ENCODE measurements around the gene SEC24B.

The SEC24B gene

DNA sequence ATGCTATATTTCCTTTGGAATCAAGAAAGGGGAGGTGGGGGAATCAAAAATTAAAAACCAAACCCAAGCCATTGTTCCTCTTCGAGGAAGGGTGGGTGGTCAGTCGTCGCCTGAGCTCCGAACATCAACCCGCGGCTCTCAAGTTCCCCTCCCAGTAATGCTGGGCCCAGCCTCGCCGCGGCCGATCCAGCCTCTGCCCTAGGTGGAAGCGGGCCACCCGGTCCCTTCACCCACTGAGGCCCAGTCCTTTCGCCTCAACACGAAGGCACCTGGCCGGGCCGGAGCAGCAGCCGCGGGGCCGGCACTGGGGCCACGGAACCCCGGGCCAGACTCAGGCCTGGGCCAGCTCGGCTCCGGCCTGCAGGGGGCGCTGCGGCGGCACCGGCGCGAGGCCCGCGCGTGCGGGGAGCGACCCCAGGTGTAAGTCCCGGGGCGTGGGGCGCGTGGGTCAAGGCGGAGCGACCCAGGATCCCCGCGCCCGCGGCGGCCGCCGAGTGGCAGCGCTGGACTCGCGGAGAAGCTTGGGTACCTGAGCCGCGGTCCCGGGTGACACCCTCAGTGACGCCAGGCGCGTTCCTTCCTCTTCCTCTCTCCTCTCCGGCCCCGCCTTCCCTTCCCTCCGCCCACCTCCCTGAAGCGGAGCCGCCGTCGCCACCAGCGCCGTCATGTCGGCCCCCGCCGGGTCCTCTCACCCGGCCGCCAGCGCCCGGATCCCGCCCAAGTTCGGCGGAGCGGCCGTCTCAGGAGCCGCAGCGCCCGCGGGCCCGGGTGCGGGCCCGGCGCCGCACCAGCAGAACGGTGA lies at the start of gene SEC24B:
Gene SEC24B, plus strand, starts transcription at position 611 of the 802 bp plus-strand sequence. Its CDS starts 55 bp downstream, at position 666.
- DNase-seq (ENCODE audit: low spot score) = peak; percentile 87

DNA sequence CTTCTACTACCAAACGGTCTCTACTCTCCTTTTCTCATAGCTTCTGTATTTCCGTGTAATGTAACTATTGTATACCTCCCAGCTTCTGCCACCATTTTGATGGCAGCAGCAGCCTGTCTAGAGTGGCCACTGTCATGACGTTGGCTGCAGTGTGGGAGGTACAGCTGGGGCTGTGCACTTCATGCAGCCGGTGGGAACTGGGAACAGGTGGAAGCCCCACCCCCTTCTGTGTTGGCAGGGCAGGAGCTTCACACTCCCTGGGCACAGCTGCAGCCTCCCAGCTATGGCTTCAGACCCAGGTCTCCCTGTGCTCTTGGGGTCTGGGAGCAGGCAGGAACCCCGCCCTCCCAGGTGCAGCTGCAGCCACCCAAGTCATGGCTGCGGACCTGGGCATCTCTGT lies 49.8 kb upstream of the SEC24B start:
- DNase-seq (ENCODE audit: low spot score) = no peak

GRCh38 chr4:109385260-109385659 lies 48.4 kb upstream of the SEC24B start:
- no peak for DNase-seq (ENCODE audit: low spot score)

GRCh38 chr4:109389369-109390114 lies 44.1 kb upstream of the SEC24B start:
- DNase-seq (ENCODE audit: low spot score) = no peak

GRCh38 chr4:109390115-109390768 lies 43.4 kb upstream of the SEC24B start:
- DNase-seq (ENCODE audit: low spot score) = no peak

- no peak for DNase-seq (ENCODE audit: low spot score)
Observed at GRCh38 chr4:109395694-109396093, 37.9 kb upstream of the SEC24B start.

DNA sequence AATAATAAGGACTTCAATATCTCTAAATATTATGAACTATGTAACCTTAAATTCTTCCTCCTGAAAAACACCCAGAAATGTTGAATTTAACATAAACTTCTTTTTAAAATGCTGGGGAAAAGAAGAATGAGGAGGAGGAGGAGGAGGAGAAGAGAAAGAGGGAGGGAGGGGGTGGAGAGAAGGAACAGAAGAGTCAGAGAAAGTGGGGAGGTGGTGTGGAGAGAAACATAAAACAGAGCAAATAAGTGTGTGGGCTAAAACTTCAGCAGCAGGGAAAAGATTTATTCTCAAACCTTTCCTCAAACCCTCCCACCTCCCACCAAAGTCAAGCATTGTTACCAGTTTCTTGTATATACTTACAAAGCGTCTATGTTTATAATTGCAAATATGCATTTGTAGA lies 34.7 kb upstream of the SEC24B start:
- DNase-seq (ENCODE audit: low spot score) = no peak

DNA sequence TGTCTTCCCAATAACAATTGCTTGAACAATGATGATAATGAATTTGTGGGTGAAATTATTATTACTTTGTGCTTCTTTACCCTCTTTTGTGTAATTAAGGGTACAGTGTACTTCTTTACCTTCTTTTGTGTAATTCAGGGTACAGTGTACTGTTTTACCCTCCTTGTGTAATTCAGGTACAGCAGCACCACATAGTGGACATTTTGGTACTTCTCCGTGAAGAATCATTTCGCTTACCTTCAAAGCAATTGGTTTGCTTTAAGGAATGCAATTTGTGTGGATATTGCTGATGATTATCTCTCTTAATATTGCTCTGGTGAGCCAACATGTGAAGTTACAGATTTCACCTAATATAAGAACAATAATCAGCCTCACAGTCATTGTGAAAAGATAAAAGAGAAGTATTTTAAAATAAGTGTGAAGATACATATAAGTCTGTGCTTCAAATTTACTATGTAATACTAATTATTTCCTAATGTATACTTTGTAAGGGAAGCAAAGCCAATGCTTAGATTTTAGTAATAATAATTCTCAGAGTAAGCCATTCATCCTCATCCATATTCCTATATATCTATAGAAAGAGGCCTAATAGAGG lies 27.2 kb upstream of the SEC24B start:
- peak; percentile 31 for DNase-seq (ENCODE audit: low spot score)

DNA sequence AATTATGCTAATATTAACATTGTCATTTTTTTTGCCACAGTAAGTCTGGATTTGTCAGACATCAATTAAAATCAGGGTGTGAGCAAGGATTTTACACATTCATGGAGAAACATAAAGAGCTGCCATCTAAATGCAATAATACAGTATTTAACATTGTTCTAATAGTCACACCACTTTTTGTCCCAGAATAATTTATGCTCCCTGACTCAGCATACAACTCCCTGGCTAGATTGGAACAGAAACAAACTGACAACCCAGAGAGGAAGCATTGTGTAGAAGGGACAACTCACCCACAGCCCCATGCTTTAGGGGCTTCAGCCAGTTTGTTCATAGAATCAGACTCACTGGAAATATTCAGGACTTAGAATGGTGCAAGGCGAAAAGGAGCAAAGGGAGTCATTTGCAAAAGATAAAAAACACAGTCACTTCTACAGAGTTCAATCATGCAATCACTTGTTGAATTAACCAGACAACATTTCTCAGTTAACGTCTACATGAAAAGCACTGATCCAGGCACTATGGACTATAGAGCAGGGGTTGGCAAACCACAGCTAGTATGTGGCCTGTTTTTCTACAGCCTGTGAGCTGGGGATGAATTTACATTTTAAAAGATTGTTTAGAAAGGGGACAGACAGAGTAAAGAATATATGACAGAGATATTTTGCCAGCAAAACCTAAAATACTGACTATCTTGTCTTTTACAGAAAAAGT lies 26.4 kb upstream of the SEC24B start:
- no peak for DNase-seq (ENCODE audit: low spot score)

DNA sequence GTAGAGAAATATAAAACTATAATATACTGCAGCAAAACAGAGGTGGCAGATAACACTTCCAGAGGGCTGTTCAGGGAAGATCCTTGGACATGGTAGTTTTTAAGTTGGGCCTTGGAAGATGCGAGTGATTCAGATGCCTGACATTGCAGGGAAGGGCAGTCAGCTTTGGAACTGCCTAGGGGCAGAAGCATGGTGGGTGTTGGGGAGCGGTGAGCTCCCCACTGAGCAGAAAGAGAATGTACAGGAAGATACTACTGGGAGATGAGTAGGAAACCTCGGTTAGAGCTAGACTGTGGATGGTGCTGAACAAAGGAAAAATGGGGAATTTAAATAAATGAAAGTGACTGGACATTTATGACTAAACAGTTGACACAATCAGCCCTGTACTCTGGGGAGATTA lies 24.9 kb upstream of the SEC24B start:
- no peak for DNase-seq (ENCODE audit: low spot score)

DNA sequence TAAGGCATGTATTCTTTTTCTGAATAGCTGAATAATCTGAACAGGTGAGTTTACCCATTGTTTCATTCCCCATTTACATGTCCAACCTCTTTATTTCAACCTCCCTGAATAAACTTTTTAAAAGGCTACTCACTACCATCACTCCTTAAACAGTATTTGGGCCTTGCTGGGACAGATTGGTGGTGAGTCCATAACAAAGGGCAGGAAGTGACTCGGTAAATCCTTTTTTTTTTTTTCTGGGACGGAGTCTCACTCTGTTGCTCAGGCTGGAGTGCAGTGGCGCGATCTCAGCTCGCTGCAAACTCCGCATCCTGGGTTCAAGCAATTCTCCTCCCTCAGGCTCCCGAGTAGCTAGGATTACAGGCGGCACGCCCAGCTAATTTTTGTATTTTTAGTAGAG lies 23.4 kb upstream of the SEC24B start:
- no peak for DNase-seq (ENCODE audit: low spot score)

DNA sequence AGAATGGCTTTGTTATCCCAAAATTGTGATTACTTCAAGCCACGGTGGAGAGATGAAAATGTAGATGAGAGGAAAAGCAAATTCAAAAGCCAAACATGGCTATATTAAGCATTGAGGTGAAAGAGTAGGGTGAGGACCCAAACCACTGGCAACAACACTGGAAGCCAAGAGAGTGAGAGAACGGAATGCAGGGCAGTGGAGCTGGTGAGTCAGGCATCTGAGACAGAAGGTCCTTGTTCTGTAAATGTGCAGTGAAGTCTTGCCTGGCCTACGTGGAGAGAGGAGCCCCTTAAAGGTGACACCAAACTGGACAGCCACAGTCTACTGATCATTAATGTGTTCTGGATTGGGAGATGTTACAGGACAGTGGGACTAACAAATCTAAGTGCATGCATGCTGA lies 22.8 kb upstream of the SEC24B start:
- DNase-seq (ENCODE audit: low spot score) = peak; percentile 14

DNA sequence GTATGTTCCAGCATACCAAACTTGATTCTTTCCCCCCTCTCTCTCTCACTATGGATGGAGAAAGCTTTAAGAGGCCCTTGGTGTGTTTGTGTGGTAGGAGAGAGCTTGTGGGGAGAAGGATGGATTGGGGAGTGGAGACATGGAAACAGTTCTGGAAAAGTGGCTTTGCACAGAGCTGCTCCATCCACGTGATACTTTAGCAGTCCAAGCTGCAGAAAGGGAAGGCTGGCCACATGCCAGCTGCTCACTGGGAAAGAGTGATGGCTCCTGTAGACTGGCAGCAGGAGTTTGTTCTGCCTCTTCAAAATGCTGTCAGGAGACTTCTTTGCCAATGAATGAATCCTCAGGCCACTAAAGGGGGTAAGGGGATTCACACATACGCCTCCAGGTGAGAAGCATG lies 21.7 kb upstream of the SEC24B start:
- DNase-seq (ENCODE audit: low spot score) = no peak

DNA sequence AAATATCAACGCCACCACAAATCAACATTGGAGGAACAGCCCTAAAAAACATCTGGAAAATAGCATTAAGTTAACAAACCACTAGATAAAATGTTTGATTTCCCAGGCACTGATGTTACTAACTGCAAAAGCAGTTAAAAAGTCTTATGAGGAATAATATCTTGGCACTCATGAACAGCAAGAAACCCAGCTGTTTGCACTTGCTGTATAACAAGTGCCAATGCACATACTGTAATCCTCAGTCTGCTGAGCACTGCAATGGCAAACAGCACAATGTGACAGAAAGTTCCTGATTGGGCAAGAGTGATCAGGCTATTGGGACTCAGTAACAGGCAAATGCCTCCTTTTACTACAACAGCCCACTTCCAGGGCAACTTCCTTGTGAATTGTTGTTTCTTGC lies 20.8 kb upstream of the SEC24B start:
- no peak for DNase-seq (ENCODE audit: low spot score)

- DNase-seq (ENCODE audit: low spot score) = no peak
Observed at GRCh38 chr4:109414938-109415337, 18.7 kb upstream of the SEC24B start.

GRCh38 chr4:109418588-109418987 lies 15.0 kb upstream of the SEC24B start:
- no peak for DNase-seq (ENCODE audit: low spot score)

DNA sequence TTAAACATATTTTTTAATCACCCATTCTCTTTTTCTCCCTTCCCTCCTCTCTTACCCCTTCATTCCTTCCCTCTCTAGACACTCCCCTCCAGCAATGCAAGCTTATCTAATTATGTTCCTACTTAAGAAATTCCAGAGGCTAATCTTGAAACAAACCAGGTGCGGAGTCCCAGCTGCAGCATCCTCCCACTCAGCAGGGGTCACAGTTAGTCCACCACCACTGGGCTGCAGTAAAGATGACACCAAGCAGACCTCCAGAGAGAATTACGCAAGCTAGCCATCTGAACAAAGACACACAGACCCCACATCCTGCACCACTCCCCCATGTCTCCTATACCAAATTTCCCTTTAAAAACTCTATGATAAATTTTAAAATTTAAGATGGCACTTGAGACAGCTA lies 13.9 kb upstream of the SEC24B start:
- DNase-seq (ENCODE audit: low spot score) = no peak

DNA sequence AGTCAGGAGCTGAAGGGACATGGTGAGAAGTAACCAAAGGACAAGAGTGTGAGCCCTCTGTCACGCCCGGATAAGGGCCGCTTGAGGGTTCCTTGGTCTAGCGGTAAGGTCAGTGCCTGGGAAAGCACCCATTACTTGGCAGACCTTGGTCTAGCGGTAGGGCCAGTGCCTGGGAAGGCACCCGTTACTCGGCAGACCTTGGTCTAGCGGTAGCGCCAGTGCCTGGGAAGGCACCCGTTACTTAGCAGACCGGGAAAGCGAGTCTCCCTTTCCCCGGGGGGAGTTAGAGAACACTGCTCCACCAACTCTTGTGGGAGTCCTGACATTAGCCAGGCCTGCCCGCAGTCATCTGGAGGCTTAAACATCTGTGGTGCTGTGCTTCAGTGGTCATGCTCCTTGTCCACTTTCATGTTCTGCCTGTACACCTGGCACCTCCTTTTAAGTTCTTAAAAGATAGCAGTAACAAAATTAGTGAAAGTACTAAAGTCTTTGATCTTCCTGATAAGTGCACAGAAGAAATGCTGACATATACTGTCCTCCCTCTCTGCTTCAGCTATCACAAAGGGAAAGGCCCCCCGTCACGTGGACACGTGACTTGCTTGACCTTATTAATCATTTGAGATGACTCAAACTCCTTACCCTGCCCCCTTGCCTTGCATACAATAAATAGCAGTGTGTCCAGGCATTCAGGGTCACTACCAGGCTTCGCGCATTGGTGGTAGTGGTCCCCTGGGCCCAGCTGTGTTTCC lies 9.3 kb upstream of the SEC24B start:
- no peak for DNase-seq (ENCODE audit: low spot score)

DNA sequence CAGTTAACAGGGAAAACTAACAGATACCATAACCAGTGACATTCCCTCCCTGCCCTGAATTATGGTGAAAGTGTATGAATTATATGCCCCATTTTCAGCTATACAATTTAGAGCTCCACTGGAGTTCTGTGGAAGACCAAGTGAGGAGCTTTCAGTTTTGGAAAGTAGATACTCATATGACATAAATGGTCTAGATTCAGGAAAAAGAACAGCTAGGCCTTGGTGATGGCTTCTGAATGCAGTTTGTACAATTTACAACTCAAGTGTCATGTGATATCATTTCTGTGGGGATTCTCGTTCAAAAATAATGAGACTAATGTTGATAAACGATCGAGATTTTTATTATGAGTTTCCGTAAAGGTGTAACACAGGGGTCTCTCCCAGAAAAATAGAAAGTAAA lies 8.2 kb upstream of the SEC24B start:
- DNase-seq (ENCODE audit: low spot score) = no peak

DNA sequence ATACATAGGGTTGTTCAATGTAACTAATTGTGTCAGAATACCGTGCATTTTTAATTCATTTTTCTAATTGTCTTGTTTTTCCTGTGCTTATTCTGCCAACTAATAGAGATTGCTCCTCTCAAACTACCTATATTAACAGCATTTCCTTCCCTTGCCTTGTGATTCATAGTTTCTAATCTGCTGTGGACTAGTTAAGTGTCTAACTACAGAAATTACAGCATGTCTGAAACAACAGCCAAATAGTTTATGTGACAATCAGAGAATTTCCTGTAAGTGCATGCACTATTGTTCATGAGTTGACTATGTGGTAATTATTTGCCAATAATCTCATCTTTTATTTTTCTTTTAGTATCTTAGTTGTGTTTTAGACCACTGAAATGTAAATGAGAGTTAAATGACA lies 4.1 kb upstream of the SEC24B start:
- DNase-seq (ENCODE audit: low spot score) = no peak

GRCh38 chr4:109432203-109432602 lies 1.4 kb upstream of the SEC24B start:
- no peak for DNase-seq (ENCODE audit: low spot score)

Measured in AG08396 (cell line).